Lung (tissue), 12 donors: ENCODE data around the gene AMOTL2. TPM values are rescaled to one million over a fixed set of nuclear protein-coding genes. Genes with fewer than 3 reads are reported as not detected.

ENCODE experiments used
- ATAC-seq: fragments of 200-7000 bp; cut with Tn5 transposase; one replicate; pipeline ENCODE4 v1.9.1; 2020; ENCODE audit warnings: moderate number of reproducible peaks; ENCODE audit not compliant: insufficient read depth, low FRiP score
- DNase-seq, 3 donors: peaks; one replicate each; pipeline ENCODE4 v3.0.0-alpha.2; 2013 to 2017
- H3K27ac ChIP-seq, 2 donors: one replicate each; pipeline ENCODE4 v1.5.1; 2013; ENCODE audit warnings: mild to moderate bottlenecking in 2 of 2, moderate library complexity in 2 of 2, control low read depth in 1 of 2, inconsistent platforms in 1 of 2, low read depth in 1 of 2, low read length in 1 of 2
- H3K27me3 ChIP-seq, 3 donors: one replicate each; pipeline ENCODE4 v1.5.1; 2013; ENCODE audit warnings: low read length in 2 of 3; ENCODE audit not compliant: control insufficient read depth in 3 of 3, insufficient read depth in 3 of 3
- H3K36me3 ChIP-seq, 4 donors: one replicate each; pipeline ENCODE4 v1.5.1; 2013; ENCODE audit warnings: low read length in 4 of 4, mild to moderate bottlenecking in 1 of 4, moderate library complexity in 1 of 4; ENCODE audit not compliant: control insufficient read depth in 4 of 4, insufficient read depth in 4 of 4
- H3K4me1 ChIP-seq, 5 donors: one replicate each; pipeline ENCODE4 v1.5.1; 2013; ENCODE audit warnings: low read length in 5 of 5, mild to moderate bottlenecking in 2 of 5, moderate library complexity in 1 of 5; ENCODE audit not compliant: control insufficient read depth in 5 of 5, insufficient read depth in 5 of 5
- H3K4me3 ChIP-seq: one replicate; pipeline ENCODE4 v1.5.1; 2013; ENCODE audit warnings: mild to moderate bottlenecking, control low read depth, moderate library complexity
- H3K9ac ChIP-seq, 2 donors: one replicate each; pipeline ENCODE4 v1.5.1; 2013; ENCODE audit warnings: low read length in 2 of 2, control low read depth in 1 of 2; ENCODE audit not compliant: insufficient read depth in 1 of 2
- H3K9me3 ChIP-seq, 4 donors: one replicate each; pipeline ENCODE4 v1.5.1; 2013; ENCODE audit warnings: low read length in 3 of 4, mild to moderate bottlenecking in 1 of 4, moderate library complexity in 1 of 4; ENCODE audit not compliant: control insufficient read depth in 4 of 4, insufficient read depth in 3 of 4
- CTCF ChIP-seq: IDR thresholded peaks from 2 replicates; pipeline ENCODE4 v1.5.1; 2012; ENCODE audit warnings: mild to moderate bottlenecking; ENCODE audit errors: control extremely low read depth, extremely low read depth
- WGBS, 2 donors: extraction: QIAGEN DNeasy Blood & Tissue Kit; methylation state at CpG; one replicate each; pipeline ENCODE4 v1.1.7; 2013; 5-methylcytosine and 5-hydroxymethylcytosine counted together
- polyA plus RNA-seq, 2 donors: library from polyadenylated mRNA; stranded (reverse); fragments of 200-250 nt; gene quantifications; one replicate each; pipeline ENCODE4 v1.2.1, GENCODE V29; 2013
- total RNA-seq, 2 donors: library from RNA; depleted of rRNA in 1 of 2; stranded (reverse); fragments of >200 nt in 1 of 2; gene quantifications; one replicate each; pipeline ENCODE4 v1.2.1, GENCODE V29; 2014 to 2021
- donor health status: control.
- donor health status: control.
- donor health status: Bipolar disorder and iron deficiency.
- donor health status: healthy.
- donor health status: DM: yes; HTN: yes; CAD: no.

Gene AMOTL2
- total and polyA plus RNA-seq, 4 donors, result 27.4 to 129 (median 75.9) TPM

DNA sequence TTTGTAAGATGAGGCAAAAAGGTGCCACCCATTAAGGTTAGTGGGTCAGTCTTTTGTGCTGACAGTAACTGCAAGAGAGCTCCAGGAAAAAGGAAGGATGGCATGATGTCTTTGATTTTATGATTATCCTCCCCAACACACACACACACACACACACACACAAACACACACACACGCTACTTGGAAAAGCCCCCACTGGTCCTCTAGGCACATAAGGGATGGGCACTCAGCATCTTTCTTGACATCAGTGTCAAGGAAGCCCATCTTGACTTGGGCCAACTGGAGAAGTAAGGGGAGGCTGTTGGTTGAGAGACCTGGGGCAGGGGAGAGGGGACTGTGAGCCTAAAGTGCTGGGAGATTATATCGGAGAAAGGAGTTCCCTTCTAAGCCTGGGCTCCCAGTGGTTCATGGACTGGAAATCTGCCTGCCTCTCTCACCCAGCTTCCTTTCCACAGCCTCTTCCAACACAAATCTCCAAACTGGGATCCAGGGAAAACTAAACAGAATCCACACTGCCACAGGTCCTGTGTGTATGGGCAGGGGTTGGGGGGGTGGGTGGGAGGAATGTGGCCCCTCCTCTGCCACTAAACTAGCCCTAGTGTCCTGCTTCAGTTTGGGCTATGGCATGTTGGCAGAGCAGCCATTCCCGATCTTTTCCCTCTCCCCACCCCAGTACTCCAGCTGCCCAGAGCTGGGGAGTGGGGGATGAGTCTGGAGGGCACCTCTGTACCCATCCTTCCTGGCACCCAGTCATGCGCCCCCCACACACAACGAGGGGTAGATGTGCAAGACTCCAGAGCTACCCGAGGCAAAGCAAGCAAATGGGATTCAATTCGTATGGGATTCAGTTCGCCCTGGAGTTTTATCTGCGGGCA, 1.6 kb downstream of the AMOTL2 start:
- ATAC-seq (no peak), DNase-seq (peak in 1 of 3 donors; percentile 47)
- Histone ChIP-seq H3K9me3 (no peaks in the 10 kb centered on the region), H3K27ac (peak overlapping the region; percentile 99 to 100), H3K36me3 (peaks cover 11 to 28% (median 19%) of the 10 kb centered on the region in 4 donors), H3K27me3 (peaks cover 0 to 2% (median 0%) of the 10 kb centered on the region in 3 donors), H3K4me3 (peak overlapping the region; percentile 82), H3K4me1 (peaks cover 17 to 43% (median 27%) of the 10 kb centered on the region in 5 donors), H3K9ac (peak overlapping the region; percentile 73 to 96)
- no peak for TF ChIP-seq CTCF
- WGBS, 2 donors, result 34 to 56% methylated on average over 9 of the region's 9 CpGs

DNA sequence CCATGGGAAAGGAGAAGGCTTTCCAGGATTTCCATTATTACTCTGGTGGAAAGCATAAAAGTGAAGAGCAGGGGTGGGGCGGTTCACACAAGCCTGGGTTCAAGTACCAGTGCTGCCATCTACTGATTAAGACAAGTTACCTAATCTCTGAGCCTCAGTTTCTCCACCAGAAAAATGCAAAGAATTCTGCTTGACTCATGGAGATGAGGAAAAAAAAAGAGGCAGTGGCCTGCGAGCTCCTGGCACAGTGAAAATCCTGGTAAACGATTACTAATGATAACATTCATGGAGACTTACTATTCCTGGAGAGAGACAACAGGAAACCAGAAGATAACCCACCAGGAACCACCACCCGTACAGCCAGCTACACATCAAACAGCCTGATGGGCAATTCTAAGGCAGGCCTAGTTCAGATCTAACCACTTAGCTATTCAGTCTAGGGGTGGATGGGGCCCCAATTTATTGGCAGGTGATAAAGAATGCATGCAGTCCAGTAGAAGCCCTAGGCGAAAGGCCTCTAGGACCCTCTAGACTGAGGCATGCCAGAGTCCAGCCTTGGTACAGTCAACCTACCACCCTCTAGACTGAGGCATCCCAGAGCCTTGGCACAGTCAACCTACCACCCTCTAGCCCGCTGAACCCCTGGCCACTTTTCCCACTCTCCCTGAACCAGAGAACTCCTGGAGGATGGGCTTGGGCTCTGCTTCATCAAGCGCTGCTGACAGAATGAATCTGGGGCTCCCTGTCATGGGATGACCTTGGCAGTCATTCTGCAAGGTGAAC, 2.5 kb downstream of the AMOTL2 start:
- ATAC-seq, result no peak

More for the DNA sequence above, 2.5 kb downstream of the AMOTL2 start:
- WGBS, 2 donors, result 51 to 72% methylated on average over 7 of the region's 7 CpGs
- H3K9me3 ChIP-seq, result no peaks in the 10 kb centered on the region
- peaks cover 17 to 47% (median 34%) of the 10 kb centered on the region in 5 donors for H3K4me1 ChIP-seq
- H3K27ac ChIP-seq, result peak overlapping the region; percentile 71 to 91
- peak overlapping the region; percentile 12 for H3K4me3 ChIP-seq
- TF ChIP-seq CTCF, result no peak
- peaks cover 11 to 37% (median 27%) of the 10 kb centered on the region in 4 donors for H3K36me3 ChIP-seq
- peaks cover 0 to 2% (median 0%) of the 10 kb centered on the region in 3 donors for H3K27me3 ChIP-seq
- no peak for DNase-seq
- H3K9ac ChIP-seq, result peak overlapping the region in 1 of 2 donors; percentile 73
